SKM-1 treated with dmso at 0.1 percent for 144 hours (cell line): ENCODE measurements around the gene THY1.
"Not testable (repeated sequence)": the region's sequence is repeated elsewhere in the genome, so short reads cannot be mapped to it uniquely, and the experiment has no call there.

Experiments used
- DNase-seq: peaks from one replicate; lab custom pipeline; 2025; ENCODE audit not compliant: unreplicated experiment; lab: John Stamatoyannopoulos, UW

Gene THY1

DNA sequence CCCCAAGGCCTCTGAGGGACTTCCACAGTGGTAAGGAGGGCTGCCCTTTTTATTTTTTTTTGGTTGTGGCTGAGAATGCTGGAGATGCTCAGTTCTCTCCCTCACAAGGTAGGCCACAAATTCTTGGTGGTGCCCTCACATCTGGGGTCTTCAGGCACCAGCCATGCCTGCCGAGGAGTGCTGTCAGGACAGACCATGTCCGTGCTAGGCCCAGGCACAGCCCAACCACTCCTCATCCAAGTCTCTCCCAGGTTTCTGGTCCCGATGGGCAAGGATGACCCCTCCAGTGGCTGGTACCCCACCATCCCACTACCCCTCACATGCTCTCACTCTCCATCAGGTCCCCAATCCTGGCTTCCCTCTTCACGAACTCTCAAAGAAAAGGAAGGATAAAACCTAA is 4.2 kb downstream of the THY1 start:
- DNase-seq: no peak

DNA sequence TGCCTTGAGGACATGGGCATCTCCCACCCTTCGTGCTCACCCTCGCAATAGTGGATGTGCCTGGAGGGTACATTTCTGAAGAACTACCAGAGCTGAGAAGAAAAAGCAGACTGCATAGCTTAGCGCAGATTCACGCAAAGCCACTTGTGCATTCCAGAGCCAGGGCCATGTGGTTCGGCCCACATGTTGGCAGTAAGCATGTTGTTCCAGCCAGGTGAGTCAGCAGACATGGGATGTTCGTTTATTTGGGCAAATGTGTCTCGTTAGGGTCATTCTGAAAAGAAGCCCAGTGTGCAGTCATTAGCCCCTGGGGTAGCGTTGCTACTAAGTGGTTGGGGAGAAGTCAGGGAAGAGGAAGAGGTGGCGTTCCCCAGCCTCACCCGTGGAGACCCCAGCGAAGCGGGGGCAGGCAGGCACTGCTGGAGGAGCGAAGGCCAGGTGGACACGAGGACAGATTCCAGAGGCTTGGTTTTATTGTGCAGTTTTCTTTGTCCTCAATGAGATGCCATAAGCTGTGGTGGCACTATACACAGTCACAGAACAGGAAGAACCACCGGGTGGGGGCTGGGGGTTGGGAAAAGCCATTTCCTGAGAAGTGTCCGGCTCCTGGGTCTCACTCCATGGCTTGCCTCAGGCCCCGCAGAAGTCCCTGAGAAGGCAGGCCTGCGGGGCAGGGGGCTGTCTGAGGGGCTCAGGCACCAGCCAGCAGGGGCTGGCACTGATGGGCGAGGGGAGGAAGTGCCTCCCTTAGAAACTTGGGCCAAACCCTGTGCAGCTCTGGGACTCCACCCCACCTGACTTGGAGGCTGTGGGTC is 5.0 kb downstream of the THY1 start:
- DNase-seq: no peak

DNA sequence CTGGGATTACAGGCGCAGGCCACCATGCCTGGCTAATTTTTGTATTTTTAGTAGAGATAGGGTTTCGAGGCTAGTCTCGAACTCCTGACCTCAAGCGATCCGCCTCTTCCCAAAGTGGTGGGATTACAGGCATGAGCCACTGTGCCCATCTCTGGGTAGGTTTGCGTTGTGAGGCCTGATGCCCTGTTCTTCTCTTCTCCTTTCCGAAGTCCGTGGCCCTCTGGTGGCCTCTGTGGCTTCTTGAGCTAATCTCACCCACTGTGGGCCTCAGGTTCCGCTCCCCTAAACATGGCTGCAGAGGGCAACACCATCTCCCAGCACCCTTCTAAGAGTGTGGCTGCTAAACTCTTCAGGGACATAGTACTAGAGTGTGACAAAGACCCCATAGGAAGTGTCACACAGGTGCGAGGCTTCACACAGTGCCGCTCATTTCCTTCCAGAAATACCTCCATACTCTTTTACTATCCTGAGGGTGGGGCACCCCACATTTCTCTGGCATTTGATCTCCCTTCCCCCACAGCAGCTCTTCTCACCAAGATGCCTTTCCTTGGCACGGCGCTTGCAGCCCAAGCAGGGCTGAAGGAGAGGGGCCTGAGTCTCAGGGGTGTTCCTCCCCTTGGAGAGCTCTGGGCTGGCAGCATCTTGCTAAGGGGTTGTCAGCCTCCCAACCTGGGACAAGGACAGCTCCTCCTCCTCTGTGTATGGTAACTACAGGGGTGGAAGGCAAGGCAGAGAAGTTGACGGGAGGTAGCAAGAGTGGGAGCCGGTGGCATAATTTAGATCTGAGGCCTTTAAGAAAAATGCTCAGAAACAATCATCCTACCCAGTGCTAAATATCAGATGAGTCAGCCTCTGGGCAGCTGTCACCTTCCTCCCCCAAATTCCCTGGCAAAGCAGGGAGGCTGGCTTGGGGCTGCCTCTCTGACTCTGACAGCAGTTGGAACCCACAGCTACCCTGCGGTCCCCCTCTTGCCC is 6.1 kb downstream of the THY1 start:
- no peak for DNase-seq

DNA sequence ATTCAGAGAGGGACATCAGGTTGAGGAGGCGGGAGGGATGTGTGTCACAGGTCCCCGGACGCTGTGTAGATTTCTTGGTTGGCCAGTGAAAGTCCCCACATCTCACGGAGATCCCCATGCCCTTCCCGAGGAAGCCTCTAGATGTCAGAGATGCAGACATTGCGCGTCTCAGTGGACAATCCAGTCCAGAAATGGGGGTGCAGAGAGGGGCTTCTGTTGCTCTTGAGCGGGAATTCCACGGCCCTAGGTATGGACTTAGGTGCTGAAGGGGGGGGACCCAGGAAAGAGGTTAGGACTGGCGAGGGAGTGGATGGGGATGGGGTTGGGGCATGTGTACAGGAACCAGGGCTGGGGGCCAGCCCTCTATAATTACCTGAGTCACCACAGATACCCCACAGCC is 7.0 kb downstream of the THY1 start:
- DNase-seq: no peak

DNA sequence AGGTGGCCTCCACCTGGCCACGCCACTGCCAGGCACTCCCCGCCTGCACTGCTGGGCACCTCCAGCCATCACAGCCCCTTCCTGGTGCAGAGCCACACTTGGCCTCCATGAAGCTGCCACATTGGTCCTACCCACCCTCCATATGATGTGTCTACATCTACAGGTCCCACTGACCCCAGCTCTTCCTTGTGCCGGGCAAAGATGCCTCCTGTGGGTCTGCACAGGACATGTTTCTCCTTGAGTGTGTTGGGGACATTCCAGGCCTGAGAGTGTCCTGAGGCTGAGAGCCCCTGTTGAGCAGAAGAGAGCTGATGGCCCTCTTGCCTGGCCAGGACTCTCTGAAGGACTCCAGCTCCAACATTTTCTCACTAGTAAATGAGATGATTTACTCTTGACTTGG is 7.5 kb downstream of the THY1 start:
- DNase-seq: no peak

DNA sequence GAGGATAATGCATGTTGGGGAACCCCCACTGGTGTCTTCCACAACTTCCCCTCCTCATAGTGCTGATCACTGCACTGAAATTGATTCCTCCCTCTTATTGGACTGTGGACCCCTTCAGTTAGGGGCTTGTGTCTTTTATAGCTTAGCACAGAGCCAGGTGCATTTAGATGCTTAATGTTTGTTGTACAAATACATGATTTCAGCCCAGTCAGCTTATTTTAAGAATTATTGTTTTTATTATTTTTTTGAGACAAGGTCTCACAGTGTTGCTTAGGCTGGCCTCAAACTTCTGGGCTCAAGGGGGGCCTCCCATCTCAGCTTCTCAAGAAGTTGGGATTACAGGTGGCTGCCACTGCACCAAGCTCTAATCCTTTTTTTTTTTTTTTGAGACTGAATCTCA is 8.2 kb downstream of the THY1 start:
- no peak for DNase-seq

DNA sequence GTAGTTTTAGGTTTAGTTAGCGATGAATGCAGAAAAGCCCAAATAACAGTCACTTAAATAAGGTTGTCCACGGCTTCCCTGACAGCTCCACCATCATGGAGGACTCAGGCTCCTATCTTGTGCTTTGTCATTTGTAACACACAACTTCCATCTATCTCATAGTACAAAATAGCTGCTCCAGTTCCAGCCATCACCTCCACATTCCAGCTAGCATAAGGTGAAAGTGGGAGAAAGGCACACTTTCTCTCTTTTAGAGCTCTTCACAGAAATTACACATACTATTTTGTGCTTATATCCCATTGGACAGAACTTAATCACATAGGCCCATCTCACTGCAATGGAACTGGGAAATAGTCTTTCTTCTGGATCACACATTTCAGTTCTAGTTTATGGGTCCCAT is 8.7 kb downstream of the THY1 start:
- no peak for DNase-seq

DNA sequence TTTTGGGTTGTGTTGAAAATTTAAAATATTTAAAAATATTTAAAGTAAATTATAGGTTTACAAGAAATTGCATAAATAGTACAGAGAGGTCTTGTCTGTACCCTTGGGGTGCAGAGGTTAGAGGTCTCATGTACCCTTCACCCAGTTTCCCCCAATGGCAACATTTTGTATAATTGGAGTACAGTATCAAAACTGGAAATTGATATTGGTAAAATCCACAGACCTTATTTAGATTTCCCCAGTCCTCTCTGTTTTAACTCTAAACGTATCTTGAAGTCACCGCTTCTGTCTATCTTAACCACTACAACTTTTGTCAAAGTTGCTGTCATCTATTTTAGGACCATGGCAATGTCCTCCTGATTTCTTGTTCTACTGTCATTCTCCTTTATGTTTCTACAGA is 10.9 kb downstream of the THY1 start:
- no peak for DNase-seq

DNA sequence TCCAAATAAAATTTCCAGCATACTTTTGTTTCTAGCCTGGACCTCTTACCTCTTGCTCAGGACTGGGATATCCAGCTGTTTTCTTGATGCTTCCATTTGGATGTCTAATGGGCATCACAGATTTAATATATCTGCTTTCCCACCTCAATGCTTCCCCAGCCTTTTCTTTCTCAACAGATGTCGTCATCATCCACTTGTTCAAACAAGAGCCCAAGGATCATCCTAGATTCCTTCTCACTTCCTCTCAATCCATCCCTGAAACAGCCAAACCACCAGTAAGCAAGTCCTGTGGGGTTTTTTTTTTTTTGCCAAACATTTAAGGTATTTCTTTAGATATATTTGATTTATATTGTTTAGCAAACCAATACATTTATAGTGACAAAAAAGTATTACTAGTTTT is 12.5 kb downstream of the THY1 start:
- DNase-seq: no peak

DNA sequence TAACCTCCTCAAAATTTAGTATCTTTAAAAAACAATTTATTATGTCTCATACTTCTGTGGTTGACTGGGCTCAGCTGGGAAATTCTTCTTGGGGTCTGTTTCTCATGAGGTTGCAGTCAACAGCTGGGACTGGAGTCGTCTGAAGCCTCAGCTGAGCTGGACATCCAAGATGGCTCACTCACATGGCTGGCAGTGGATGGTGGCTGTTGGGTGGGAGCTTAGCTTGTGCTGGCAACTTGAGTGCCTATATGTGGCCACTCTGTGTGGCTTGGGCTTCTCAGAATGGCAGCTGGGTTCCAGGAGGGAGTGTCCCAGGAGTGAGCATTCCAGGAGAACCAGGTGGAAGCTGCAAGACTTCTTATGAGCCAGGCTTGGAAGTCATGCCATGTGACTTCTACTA is 13.2 kb downstream of the THY1 start:
- no peak for DNase-seq

DNA sequence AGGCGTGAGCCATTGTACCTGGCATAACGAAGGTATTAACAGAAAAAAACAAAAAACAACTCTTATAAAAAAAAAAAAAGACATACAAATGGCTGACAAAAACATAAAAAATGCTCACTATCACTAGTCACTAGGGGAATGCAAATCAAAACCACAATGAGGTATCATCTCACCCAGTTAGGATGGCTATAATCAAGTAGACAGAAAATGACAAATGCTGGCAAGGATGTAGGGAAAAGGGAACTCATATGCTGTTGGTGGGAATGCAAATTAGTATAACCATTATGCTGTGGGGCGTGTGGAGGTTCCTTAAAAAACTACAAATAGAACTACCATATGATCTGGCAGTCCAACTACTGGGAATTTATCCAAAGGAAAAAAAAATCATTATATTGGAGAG is 17.0 kb downstream of the THY1 start:
- no peak for DNase-seq

DNA sequence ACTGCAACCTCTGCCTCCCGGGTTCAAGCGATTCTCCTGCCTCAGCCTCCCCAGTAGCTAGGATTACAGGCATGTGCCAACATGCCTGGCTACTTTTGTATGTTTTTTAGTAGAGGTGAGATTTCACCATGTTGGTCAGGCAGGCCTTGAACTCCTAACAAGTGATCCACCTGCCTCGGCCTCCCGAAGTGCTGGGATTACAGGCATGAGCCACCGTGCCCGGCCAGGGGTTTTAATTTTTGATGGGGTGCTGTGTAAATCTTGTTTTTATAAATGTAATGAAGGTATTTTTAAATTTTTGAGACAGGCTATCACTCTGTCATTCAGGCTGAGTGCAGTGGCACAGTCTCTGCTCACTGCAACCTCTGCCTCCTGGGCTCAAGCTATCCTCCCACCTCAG is 17.5 kb downstream of the THY1 start:
- not testable (repeated sequence) for DNase-seq

DNA sequence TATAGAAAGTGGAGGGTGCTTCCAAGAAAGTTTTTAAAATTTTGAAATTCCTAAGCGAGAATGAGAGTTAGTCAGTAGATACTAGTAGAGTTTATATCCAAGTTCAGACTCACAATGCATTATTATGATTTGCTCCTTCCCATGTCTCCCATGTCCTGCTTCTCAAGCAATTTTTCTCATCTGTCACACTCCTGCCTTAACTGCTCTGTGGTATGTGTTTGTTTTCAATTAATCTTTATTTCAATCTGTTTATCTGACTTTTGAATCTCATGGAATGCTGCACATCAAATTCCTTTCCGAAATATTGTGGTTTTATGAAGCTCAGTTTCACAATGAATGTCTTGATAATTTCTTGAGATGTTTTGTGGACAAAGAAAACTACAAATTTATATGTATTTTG is 18.1 kb downstream of the THY1 start:
- no peak for DNase-seq

DNA sequence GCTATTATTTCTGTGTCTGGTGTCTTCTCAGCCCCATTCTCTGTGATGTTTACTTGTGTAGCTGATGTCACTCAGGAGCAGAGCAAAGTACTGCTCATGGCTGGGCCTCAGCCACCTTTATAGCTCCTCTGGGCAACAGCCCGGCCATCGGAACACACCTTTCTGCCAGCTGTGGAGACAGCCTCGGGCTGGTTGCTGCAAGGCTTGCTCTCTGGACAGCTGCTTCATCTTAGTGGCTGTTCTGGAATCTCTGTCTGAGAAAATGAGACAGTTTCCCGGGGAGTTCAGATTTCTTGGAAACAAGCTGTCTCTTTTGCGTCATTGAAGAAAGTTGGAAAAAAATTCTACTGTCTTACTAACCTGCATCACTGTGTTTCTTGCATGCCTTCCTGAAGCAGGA is 20.0 kb downstream of the THY1 start:
- DNase-seq: no peak

DNA sequence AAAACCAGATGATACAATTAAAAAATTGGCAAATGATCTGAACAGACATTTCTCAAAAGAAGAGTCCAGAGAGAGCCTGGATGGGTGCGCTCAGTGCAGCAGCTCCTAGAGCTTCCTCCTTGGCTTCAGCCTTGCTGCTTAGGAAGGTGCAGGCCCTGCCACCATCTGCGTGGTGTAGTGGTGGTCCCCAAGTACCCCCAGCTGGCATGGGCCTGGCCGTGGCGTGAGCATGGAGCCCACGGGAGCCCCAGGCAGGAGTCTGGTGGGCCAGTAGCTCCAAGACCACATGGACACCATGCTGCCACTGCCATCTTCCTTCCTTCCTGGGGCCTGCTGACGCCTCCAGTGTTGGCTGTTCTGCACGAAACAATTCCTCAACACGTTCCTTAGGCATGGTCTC is 20.5 kb downstream of the THY1 start:
- no peak for DNase-seq

DNA sequence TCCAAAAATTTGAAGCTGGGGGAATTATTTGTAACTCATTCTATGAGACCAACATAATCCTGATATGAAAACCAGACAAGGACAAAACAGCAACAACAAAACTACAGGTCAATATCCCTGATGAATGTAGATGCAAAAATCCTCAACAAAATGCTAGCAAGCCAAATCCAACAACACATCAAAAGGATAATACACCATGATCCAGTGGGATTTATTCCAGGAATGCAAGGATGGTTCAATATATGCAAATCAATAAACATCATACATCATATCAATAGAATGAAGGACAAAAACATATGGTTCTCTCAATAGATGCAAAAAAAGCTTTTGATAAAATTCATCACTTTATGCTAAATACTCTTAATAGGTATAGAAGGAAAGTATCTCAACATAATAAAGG is 22.1 kb downstream of the THY1 start:
- DNase-seq: no peak

DNA sequence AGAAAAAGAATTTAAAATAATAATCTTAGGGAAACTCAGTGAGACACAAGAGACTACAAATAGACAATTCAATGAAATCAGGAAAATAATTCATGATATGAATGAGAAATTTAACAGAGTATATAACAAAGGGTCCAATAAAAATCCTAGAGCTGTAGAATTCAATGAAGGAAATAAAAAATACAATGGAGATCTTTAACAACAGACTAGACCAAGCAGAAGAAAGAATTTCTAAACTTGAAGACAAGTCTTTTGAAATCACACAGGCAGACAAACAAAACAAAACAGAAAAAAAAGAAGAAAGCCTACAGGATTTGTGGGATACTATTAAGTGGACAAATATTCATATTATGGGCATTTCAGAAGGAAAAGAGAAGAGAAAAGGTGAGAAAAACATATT is 25.2 kb downstream of the THY1 start:
- no peak for DNase-seq

DNA sequence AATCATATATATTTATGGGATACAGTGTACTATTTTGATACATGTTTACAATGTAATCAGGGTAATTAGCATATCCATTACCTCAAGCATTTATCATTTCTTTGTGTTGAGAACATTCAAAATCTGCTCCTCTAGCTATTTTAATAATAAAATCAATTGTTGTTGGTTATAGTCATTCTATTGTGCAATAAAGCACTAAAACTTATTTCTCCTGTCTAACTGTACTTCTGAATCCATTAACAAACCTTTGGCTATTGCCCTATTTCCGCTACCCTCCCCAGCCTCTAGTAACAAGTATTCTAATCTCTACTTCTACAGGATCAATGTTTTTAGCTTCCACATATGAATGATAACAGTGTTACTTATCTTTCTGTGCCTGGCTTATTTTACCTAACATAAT is 26.1 kb downstream of the THY1 start:
- DNase-seq: no peak

DNA sequence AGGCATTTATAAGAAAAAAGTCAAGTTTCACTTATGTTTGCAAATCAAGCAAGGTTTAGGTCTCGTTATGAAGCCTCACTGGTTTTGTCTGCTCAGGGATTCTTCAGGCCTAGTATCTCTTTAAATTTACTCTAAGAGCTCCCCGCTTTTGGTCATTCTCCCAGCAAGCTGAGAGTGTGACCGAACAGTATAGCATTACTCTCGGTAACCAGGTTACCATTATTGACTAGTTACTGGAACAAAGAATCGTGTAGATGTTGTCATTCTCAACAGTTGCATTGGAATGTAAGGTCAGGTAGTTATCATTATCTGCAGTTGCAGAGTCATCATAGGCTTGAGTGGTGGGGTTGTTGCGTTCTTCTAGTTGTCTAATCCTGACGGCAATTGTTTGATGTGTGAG is 31.7 kb downstream of the THY1 start:
- DNase-seq: no peak

DNA sequence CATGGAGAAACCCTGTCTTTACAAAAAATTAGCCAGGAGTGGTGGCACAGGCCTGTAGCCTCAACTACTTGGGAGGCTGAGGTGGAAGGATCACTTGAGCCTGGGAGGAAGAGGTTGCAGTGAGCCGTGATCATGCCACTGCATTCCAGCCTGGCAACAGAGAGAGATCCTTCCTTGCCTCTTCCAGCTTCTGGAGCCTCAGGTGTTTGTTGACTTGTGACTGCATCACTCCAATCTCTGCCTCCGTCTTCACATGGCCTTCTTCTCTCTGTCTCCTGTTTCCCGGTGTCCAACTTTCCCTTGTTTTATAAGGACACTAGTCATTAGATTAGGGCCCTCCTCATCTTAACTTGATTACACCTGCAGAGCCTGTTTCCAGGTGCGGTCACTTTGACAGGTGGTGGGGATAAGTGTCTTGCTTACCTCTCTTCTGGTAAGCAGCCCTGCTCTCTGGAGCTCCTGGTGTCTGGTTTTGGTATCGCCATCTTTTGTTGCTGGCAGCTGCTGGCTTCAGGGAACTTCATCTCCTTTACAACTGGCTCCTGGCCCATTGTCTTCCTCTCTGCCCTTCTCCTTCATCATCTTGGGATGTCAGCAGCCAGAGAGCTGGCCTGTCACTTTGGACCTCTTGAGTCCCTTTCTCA is 33.2 kb downstream of the THY1 start:
- DNase-seq: peak; percentile 8

DNA sequence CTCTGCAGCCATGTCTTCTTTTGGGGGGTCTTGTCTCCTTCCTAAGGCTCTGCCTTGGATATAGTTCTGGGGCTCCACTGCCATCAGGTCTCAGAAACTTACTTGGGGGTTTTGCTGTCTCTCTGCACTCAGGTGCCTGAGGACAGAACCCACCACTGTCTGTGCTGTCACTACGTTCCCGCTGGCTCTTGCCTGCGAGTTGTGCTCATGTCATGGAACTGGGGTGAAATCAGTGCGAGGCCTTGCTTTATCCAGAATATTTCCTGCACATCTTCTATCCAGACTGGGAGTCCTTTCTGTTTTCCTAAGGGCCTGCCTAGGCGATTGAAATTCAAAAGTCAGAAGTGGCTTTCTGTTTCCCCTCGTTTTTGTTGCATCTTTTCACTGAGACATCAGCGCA is 34.9 kb downstream of the THY1 start:
- DNase-seq: no peak

DNA sequence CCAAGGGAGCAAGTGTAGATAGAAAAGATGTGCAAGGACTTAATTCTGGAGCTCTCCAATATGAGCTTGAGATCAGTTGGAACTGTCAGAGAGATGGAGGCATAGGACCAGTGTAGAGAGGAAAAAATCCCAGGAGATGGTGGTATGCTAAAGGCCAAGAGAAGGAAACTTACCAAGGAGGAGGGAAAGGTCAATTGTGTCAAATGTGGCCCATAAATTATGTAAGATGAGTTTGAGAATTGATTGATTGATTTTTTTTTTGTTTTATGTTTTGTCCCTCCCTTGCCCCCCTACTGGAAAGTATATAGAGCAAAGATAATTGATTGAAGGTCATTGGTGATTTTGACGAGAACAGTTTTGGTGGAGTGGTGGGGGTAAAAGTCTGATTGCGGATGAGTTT is 38.6 kb downstream of the THY1 start:
- no peak for DNase-seq
